Transverse colon (tissue), 4 donors: ENCODE measurements around the gene FER. TPM values are rescaled to one million over a fixed set of nuclear protein-coding genes. Genes with fewer than 3 reads are reported as not detected.

Experiments used
- DNase-seq: peaks from one replicate; pipeline ENCODE4 v3.0.0-alpha.2; 2019
- H3K27ac ChIP-seq, 4 donors: fragments of 200-600 bp; sonication (generic); 2 replicates each; pipeline ENCODE4 v1.5.1; 2016 to 2018; ENCODE audit warnings: inconsistent platforms in 4 of 4
- H3K27me3 ChIP-seq: fragments of 200-600 bp; sonication (generic); 2 replicates; pipeline ENCODE4 v1.5.1; 2017; ENCODE audit warnings: inconsistent platforms
- H3K36me3 ChIP-seq, 4 donors: fragments of 200-600 bp; sonication (generic); 2 replicates each; pipeline ENCODE4 v1.5.1; 2017 to 2019; ENCODE audit warnings: inconsistent platforms in 4 of 4
- H3K4me1 ChIP-seq, 4 donors: fragments of 200-600 bp; sonication (generic); 2 replicates each; pipeline ENCODE4 v1.5.1; 2017 to 2020; ENCODE audit warnings: inconsistent platforms in 4 of 4
- H3K4me3 ChIP-seq, 4 donors: fragments of 200-600 bp; sonication (generic); 1 replicate in 1 of 4; 2 replicates in 3 of 4; pipeline versions ENCODE4 v1.5.1 to v1.6.1; 2017 to 2019; ENCODE audit warnings: inconsistent platforms in 4 of 4
- H3K9me3 ChIP-seq, 2 donors: fragments of 200-600 bp; sonication (generic); 2 replicates each; pipeline ENCODE4 v1.5.1; 2017 to 2019; ENCODE audit warnings: inconsistent platforms in 2 of 2
- CTCF ChIP-seq, 5 experiments: fragments of 200-600 bp in 3 of 5; fragments of 450-650 bp in 2 of 5; sonication (generic) in 3 of 5; IDR thresholded peaks; 1 replicate in 2 of 5; 2 replicates in 3 of 5; pipeline ENCODE4 v1.5.1; 2016 to 2017; ENCODE audit warnings: antibody characterized with exemption in 5 of 5, inconsistent platforms in 3 of 5, mild to moderate bottlenecking in 2 of 5, moderate library complexity in 1 of 5
- EP300 ChIP-seq: sonication (generic); formaldehyde crosslinking; IDR thresholded peaks from one replicate; pipeline ENCODE4 v1.6.1; 2017; ENCODE audit warnings: antibody characterized with exemption, low read depth
- POLR2A ChIP-seq: fragments of 450-650 bp; IDR thresholded peaks from one replicate; pipeline ENCODE4 v1.6.1; 2016; ENCODE audit warnings: antibody characterized with exemption, mild to moderate bottlenecking, moderate library complexity
- POLR2AphosphoS5 ChIP-seq, 3 donors: sonication (generic); formaldehyde crosslinking; IDR thresholded peaks; one replicate each; pipeline ENCODE4 v1.6.1; 2016; ENCODE audit warnings: antibody characterized with exemption in 3 of 3
- WGBS, 2 donors: methylation state at CpG; one replicate each; pipeline ENCODE4 v1.1.5; 2018; ENCODE audit warnings: low coverage in 1 of 2; 5-methylcytosine and 5-hydroxymethylcytosine counted together
- in situ Hi-C, 4 donors: fragments of 200-750 bp; cut with MboI; loops; one replicate each; pipeline versions ENCODE4 v1.15.0 to v1.15.1; 2017; ENCODE audit warnings: low sequenced_read_pairs in 3 of 4, low pct_ligation_motif_present in 1 of 4, low pct_unique_long_range_greater_than_20kb in 1 of 4
- intact Hi-C: fragments of 100-400 bp; cut with DNase I; formaldehyde crosslinking; loops from one replicate; pipeline ENCODE4 v1.15.1; 2023; ENCODE audit warnings: low total_unique reads
- total RNA-seq, 4 donors: library from RNA; depleted of rRNA; stranded (reverse); fragments of >200 nt; gene quantifications; one replicate each; pipeline ENCODE4 v1.1.0, GENCODE V29; 2016

FER gene
- total RNA-seq, 4 donors from 2014 or later: 7.5 to 25.5 (median 13.1) TPM

- in situ Hi-C loops: loop anchor here in 1 of 4 donors (25.0 kb wide), 1 partner anchor 938 kb away; the partner anchor contains the start of gene MAN2A1
- WGBS, 2 donors: 0 to 1% methylated on average over 1 to 34 of the region's 40 CpGs
- Histone ChIP-seq H3K27me3 (no peaks in the 10 kb centered on the region), H3K27ac (peak overlapping the region; percentile 95 to 98 (median 96)), H3K4me1 (peaks cover 0 to 19% (median 17%) of the 10 kb centered on the region in 4 donors), H3K36me3 (no peaks in the 10 kb centered on the region), H3K4me3 (peak overlapping the region; percentile 81 to 92 (median 82)), H3K9me3 (no peaks in the 10 kb centered on the region)
- intact Hi-C loops: no loop called here
- TF ChIP-seq EP300: no peak
- TF ChIP-seq POLR2AphosphoS5 (IDR thresholded peaks at IDR 0.05): no peak
- peak in 1 of 5 experiments; percentile 9 for TF ChIP-seq CTCF (IDR thresholded peaks at IDR 0.05)
- DNase-seq: no peak
These were observed 1.6 kb downstream of the FER start for GRCh38 chr5:108749128-108749861.

GRCh38 chr5:108753331-108753730, 5.6 kb downstream of the FER start:
- Histone ChIP-seq H3K9me3 (no peaks in the 10 kb centered on the region), H3K27me3 (no peaks in the 10 kb centered on the region), H3K27ac (no peak overlapping the region), H3K4me1 (peaks cover 0 to 14% (median 12%) of the 10 kb centered on the region in 4 donors), H3K36me3 (no peaks in the 10 kb centered on the region), H3K4me3 (no peak overlapping the region)
- in situ Hi-C loops: no loop called here
- 69 to 85% methylated on average over 3 of the region's 3 CpGs for whole genome bisulfite sequencing, 2 donors
- DNase-seq: no peak
- no peak for TF ChIP-seq POLR2AphosphoS5 (IDR thresholded peaks at IDR 0.05)
- intact Hi-C loops: no loop called here

GRCh38 chr5:108753877-108754276, 6.2 kb downstream of the FER start:
- Histone ChIP-seq H3K4me3 (no peak overlapping the region), H3K27me3 (no peaks in the 10 kb centered on the region), H3K27ac (no peak overlapping the region), H3K36me3 (no peaks in the 10 kb centered on the region), H3K4me1 (peaks cover 0 to 14% (median 12%) of the 10 kb centered on the region in 4 donors), H3K9me3 (no peaks in the 10 kb centered on the region)
- DNase-seq: no peak
- TF ChIP-seq POLR2A: no peak
- no peak for TF ChIP-seq POLR2AphosphoS5 (IDR thresholded peaks at IDR 0.05)
- TF ChIP-seq EP300: no peak
- TF ChIP-seq CTCF (IDR thresholded peaks at IDR 0.05): no peak
- intact Hi-C loops (no loop called here), in situ Hi-C loops (no loop called here)
- WGBS, 2 donors: 88 to 100% methylated on average over 2 to 6 of the region's 6 CpGs

- TF ChIP-seq POLR2AphosphoS5 (IDR thresholded peaks at IDR 0.05) (no peak), POLR2A (no peak), CTCF (IDR thresholded peaks at IDR 0.05) (no peak), EP300 (no peak)
- Histone ChIP-seq H3K27me3 (no peaks in the 10 kb centered on the region), H3K36me3 (no peaks in the 10 kb centered on the region), H3K27ac (no peak overlapping the region), H3K4me1 (peaks cover 0 to 3% (median 0%) of the 10 kb centered on the region in 4 donors), H3K4me3 (no peak overlapping the region), H3K9me3 (no peaks in the 10 kb centered on the region)
- 96 to 100% methylated on average over 1 of the region's 1 CpG for whole genome bisulfite sequencing, 2 donors
- no peak for DNase-seq
- intact Hi-C loops (no loop called here), in situ Hi-C loops (no loop called here)
These were observed 12.8 kb downstream of the FER start for GRCh38 chr5:108760512-108760911.
